Measurements from ENCODE around the gene BRF1.

BRF1 gene

GRCh38 chr14:105187935-105188524, 112.8 kb downstream of the BRF1 start:
- no peak for DNase-seq

DNA sequence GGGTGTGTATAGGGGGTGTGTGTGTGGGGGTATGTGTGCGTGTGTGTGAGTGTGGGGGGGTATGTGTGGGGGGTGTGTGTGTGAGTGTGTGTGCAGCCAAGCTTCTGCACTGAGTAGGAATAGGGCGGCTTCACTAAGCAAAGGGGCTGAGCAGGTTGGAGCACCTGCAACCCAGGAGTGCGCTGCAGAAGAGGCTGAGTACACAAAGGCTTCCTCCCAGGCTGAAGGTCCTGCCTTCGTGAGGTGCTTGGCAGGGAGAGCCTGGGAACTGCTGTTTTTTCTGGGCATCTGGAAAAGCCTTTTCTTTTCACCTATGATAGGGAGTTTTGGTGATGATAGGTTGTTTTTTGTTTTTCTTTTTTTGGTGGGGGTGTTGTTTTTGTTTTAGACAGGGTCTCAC, 113.7 kb downstream of the BRF1 start:
- no peak for DNase-seq

DNA sequence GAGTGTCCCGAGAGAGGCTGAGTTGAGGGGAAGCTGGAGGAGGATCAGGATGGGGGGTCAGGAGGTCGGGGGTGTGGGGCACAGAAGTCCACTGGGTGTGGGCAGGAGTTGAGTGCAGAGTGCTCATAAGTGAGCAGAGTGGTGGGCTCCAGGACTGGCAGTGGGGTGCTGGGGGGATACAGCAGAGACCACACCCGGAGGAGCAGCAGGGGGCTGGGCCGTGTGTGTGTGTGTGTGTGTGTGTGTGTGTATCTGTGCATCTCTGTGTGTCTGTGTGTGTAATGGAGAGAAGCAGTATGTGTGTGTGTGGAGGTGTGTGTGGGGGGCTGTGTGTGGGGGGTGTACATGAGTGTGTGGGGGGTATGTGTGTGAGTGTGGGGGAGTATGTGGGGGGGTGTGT, 114.8 kb downstream of the BRF1 start:
- no peak for DNase-seq

DNA sequence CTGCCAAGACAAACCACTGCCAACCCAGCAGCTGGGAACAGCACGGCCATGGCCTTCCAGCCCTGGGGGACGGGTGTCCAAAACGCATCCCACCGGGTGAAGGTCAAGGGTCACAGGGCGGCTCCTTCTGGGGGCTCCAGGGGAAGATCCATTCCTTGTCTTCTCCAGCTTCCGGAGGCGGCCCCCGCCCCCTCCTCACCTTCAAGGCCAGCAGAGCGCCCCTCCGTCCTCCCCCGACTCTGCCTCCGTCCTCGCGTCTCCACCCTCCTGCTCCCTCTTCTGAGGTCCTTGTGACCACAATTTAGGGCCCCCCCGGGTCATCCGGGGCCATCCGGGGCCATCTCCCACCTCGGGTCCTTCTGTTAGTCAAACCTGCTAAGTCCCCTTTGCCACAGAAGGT, 115.8 kb downstream of the BRF1 start:
- no peak for DNase-seq

GRCh38 chr14:105184461-105184860, 116.3 kb downstream of the BRF1 start:
- no peak for DNase-seq

DNA sequence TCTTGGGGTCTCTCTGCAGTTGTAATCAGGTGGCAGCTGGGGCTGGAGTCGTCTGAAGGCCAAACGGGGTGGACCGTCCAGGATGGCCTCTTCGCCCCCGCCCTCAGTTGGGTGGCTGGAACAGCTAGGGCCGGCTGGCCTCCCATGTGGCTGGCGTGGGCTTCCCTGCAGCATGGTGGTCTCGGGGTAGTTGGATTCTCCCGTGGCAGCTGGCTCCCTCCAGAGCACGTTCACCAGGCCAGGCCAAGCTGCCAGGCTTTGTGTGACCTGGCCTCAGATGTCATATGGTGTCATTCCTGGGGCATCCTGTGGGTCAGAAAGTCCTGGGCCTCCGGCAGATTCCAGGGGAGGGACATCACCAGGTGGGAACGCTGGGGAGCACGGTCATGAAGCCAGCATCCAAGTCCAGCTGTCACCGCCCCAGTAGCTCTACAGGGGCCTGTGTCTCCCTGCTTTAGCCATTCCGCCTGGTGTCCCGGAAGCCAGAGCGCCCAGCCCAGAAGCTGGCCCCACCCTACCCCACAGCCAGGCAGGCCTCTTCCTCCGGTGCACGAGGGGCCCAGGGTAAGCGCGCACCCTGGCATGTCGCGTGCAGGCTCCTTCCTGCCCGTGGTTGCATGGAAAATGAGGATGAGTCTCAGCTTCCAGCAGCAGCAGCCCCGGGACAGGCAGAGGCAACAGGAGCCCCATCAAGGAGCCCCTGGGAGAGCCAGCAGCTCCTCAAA, 118.3 kb downstream of the BRF1 start:
- DNase-seq: no peak

DNA sequence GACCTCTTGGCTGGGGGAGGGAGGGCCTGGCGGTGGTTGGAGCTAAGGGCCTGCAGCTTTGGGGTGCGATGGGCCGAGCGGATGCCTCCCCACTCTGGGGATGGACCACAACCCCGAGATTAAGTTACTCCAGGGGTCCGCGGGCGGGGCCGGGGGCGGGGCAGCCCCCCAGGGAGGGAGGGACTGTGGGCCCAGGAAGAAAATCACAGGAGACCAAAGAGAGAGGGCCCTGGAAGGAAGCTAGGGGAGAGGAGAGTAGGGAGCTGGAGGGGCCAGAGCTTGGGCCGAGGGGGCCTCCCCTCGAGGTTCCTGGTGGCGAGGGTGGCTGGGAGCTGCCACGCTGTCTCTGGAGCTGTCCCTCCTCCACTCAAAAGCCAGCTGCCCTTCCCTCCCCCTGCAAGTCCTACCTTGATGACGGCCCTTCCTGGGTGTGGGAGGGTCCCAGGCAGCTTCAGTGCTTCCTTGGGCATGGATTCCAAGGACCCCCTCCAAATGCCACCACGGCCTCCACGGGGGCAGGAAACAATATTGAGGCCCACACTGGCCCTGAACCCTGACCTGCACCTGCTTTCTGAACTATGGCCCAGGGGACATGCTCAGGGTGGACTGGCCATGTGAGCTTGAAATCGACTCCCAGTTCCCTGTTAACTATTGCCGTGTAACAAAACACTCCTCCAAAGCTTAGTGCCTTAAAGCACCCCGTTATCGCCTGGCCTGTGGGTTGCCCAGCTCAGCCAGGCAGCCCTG, 119.1 kb downstream of the BRF1 start:
- DNase-seq: no peak

DNA sequence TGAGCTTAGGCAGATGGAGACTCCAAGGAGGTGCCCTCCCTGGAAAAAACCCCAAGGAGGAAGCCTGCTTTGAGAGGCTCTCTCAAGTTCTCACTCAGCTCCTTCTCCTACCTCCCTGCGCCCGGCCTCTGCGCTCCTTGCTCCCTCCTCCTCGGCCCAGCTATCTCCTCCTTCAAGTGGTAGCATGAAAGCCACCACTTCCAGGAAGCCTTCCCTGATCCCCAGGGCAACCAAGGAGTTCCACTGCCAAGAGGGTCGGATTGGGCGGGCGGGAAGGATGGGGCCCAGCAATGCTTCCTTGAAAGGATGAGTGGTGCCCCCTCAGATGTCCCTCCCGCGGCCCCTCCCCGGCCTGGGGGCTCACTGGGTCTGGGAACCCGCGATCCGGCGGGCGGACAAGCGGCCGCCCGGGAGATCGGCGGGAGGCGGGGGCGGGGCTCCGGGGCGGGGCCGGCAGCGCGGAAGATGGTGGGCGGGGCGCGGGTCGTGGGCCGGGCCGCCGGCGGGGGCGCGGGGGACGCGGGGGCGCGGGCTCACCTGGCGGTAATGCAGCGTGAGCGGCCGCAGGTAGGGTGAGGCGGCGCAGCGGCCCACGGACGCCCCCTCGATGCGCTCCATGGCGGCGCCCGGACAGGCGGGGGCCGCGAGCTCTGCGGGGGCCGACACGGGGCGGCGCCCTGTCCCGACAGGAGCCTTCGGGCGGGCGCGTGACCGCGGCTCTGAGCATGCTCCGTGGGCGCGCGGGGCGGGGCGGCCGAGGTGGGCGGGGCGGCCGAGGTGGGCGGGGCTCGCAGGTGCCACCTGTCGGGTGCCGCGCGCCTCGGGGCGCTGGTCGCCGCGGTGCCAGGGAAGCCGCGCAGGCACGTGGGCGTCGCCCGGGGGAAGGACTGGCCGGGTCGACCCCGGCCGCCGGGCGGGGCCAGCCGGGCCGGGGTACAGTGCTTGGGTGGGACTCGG, 119.9 kb downstream of the BRF1 start, which contains the start of gene NUDT14:
Gene NUDT14 (minus strand): TSS at position 721 of the 957 bp plus-strand sequence. CDS start 103 bp downstream, at position 618.
- DNase-seq: peak; percentile 81

- DNase-seq: no peak
Measured at GRCh38 chr14:105179191-105179590, 121.6 kb downstream of the BRF1 start.

DNA sequence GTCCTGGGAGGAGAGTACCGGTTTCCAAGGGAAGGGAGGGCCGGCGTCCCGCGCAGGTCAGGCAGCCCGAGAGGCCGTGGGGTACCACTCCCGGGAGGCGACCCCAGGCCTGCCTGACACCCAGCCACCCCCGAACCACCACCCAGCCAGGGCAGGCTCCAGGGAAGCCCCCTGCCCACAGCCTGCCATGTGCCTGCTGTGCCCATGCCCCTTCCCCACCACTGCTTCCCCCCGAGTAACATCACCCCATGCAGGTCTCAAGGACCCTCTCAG, 122.0 kb downstream of the BRF1 start:
- no peak for DNase-seq

DNA sequence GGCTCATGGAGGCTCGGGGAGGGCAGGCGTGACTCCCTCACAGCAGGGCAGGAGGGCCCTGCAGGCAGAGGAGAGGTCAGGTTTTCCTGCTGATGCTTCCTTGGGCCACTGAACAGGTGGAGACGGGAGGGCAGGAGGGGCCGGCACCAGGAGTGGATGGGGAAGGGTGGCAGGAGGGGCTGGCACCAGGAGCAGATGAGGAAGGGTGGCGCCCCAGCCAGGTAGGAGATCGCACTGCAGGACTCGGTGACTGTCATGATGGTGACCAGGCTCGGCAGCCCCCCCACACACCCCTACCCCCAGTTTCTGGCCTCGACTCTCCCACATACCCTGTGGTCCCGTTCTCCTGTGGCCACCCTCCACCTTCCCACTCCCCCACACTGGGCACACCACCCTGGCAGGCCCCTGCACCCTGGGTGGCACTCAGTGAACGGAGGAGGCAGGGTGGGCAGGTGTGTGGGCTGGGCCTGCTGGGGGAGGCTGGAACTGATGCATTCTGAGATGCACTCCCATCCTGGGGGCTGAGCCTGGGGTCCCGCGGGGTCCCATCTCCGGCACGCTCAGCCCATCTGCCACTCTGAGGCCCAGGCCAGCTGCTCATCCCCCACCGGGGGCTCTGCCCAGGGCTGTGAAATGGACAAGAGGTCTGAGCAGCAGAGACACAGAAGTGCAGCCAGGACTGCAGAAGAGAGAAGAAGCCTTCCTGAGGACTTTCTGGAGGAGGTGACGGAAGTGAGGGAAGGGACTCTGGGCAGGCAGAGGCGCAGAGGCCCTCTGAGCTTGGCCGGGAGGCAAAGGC, 122.5 kb downstream of the BRF1 start:
- DNase-seq: no peak

DNA sequence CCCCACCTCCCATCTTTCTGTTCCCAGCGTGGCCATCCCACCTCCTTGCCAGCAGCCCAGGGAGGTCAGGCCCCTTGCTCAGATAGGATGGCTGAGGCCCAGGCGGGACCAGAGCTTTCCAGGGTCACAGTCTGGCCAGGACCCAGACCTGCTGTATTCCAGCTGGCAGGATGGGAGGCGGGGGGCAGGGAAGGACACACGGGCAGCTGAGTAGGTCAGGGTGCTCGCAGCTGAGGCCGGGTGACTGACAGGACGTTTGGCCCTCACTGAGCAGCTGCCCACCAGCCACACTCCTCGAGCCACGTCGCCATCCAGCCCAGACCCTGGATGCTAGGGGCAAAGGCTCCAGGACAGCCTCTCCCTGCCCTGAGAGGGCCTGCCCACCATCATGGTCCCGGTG, 123.7 kb downstream of the BRF1 start:
- no peak for DNase-seq

- DNase-seq: no peak
Measured at GRCh38 chr14:105176513-105176912, 124.3 kb downstream of the BRF1 start.

DNA sequence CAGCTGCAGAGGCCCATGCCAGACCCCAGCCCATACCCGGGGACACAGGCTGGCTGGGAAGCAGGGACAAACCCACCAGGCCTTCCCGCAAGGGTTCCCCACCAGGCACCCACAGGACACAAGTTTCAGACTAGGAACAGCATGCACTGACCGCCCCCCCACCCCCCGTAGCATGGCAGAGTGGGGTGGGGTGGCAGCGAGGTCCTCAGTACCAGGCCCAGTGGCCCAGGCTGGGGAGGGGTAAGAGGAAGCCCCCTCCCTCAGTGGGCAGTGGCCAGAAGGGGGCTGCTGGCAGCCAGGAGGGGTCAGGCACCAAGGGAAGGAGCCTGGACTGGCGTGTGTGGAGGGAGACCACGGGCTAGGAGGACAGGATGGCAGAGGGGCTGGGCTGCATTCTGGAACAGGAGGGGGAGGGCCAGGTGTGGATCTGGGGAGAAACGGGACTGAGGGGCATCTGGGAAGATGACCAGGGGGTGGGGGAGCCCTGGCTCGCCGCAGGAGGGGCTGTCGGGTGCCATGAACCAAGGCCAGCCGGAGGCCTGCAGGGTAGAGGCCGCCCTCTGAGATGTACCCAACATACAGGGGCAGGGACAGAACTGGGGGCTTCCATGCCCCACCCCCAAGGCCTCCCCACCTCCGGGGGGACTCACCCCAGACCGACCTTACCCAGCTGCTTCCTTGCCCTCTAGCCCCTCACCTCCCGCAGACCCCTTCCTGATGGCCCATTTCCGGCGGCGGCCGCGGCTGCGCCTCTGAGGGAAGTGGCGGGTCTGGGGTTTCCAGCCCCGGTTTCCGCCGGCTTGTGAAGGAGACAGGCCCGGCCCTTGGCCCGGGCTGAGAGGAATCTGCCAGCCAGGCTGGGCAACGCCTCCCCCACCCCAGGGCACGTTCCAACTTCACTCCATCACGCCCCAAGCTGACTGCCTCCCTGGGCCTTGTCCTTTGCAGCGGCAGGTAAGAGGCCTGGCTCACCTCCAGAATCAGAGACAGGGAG, 126.6 kb downstream of the BRF1 start:
- no peak for DNase-seq

DNA sequence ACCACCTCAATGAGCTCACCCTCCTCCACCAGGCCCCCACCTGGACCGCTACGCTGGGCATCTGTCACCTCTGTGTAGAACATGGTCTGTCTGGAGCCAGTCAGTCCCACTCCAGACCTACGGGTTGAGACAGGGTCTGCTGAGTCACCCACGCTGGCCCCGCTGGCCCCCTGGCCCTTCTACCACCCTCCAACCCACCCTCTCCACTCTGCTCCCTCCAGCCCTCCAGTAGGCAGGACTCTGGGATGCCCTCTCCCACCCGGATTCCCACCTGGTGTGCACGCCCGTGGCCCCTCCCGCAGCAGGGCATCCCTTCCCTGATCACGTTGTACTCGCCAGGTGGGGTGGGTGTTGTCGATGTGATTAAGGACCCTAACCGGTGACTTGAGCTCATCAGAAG, 127.7 kb downstream of the BRF1 start:
- no peak for DNase-seq

DNA sequence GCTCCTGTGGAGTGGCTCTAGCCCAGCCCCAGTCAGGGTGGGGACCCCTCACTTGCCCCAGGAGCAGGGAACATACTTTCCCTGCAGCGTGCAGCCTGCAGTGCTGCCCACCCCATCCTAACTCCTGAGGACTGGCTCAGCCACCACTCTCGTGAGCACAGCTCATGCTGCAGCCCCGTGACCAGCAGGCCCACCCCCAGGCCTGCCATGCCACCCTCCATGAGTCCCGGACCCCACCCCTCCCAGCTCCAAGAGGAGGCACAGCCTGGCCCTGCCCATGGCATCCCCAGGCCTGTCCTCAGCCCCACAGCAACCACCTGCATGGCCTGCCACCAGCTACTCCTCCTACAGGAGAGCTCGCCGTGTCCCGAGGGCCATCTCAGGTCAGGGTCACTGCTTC, 128.3 kb downstream of the BRF1 start:
- DNase-seq: no peak

- no peak for DNase-seq
Measured at GRCh38 chr14:105171004-105171673, 129.7 kb downstream of the BRF1 start.

- DNase-seq: no peak
Measured at GRCh38 chr14:105169776-105170655, 130.8 kb downstream of the BRF1 start.

- DNase-seq: peak; percentile 38
Measured at GRCh38 chr14:105168979-105169507, 131.8 kb downstream of the BRF1 start.
